Heart left ventricle (tissue), 16 donors: Measurements from ENCODE around the gene TRPM2. TPM values are rescaled to one million over a fixed set of nuclear protein-coding genes. Genes with fewer than 3 reads are reported as not detected.
"Not testable (repeated sequence)": the region's sequence is repeated elsewhere in the genome, so short reads cannot be mapped to it uniquely, and the experiment has no call there.

Experiments used
- ATAC-seq, 4 donors: fragments of 200-7000 bp; cut with Tn5 transposase; one replicate each; pipeline ENCODE4 v1.9.1; 2020 to 2022; ENCODE audit warnings: moderate library complexity in 4 of 4, mild to moderate bottlenecking in 3 of 4, moderate number of reproducible peaks in 1 of 4
- DNase-seq, 5 donors: peaks; one replicate each; pipeline ENCODE4 v3.0.0-alpha.2; 2020
- H3K27ac ChIP-seq, 12 donors: fragments of 200-600 bp; sonication (generic) in 4 of 12; one replicate each; pipeline versions ENCODE4 v1.5.0 to v1.8.0; 2016 to 2022; ENCODE audit warnings: mild to moderate bottlenecking in 2 of 12
- H3K27me3 ChIP-seq, 9 donors: fragments of 200-600 bp; sonication (generic) in 2 of 9; one replicate each; pipeline versions ENCODE4 v1.5.1 to v1.8.0; 2016 to 2022; ENCODE audit warnings: mild to moderate bottlenecking in 3 of 9
- H3K36me3 ChIP-seq, 9 donors: fragments of 200-600 bp; sonication (generic) in 2 of 9; one replicate each; pipeline versions ENCODE4 v1.5.0 to v1.8.0; 2018 to 2022; ENCODE audit warnings: mild to moderate bottlenecking in 2 of 9
- H3K4me1 ChIP-seq, 12 donors: fragments of 200-600 bp; sonication (generic) in 4 of 12; one replicate each; pipeline versions ENCODE4 v1.5.0 to v1.8.0; 2016 to 2022; ENCODE audit warnings: mild to moderate bottlenecking in 3 of 12
- H3K4me3 ChIP-seq, 12 donors: fragments of 200-600 bp; sonication (generic) in 4 of 12; one replicate each; pipeline versions ENCODE4 v1.5.0 to v1.8.0; 2017 to 2022; ENCODE audit warnings: mild to moderate bottlenecking in 9 of 12, moderate library complexity in 4 of 12
- H3K9me3 ChIP-seq, 12 donors: fragments of 200-600 bp; sonication (generic) in 4 of 12; one replicate each; pipeline versions ENCODE4 v1.5.0 to v1.8.0; 2016 to 2022; ENCODE audit warnings: mild to moderate bottlenecking in 1 of 12
- CTCF ChIP-seq, 12 donors: fragments of 200-600 bp; sonication (generic) in 4 of 12; IDR thresholded peaks; one replicate each; pipeline versions ENCODE4 v1.5.0 to v1.8.0; 2018 to 2022; ENCODE audit warnings: antibody characterized with exemption in 12 of 12, mild to moderate bottlenecking in 5 of 12
- POLR2A ChIP-seq, 2 donors: fragments of 450-650 bp; IDR thresholded peaks; one replicate each; pipeline ENCODE4 v1.6.1; 2017; ENCODE audit warnings: antibody characterized with exemption in 2 of 2, mild to moderate bottlenecking in 2 of 2, moderate library complexity in 2 of 2
- WGBS, 4 donors: extraction: QIAGEN DNeasy Blood & Tissue Kit in 2 of 4; methylation state at CpG; one replicate each; pipeline versions ENCODE4 v1.1.5 to v1.1.7; 2013 to 2018; 5-methylcytosine and 5-hydroxymethylcytosine counted together
- intact Hi-C, 10 donors: fragments of 100-400 bp; cut with DNase I; formaldehyde crosslinking; loops; one replicate each; pipeline versions ENCODE4 v1.11.1 to v1.14.2; 2022
- polyA plus RNA-seq, 2 donors: library from polyadenylated mRNA; stranded (reverse); fragments of 200-250 nt; gene quantifications; one replicate each; pipeline ENCODE4 v1.2.3, GENCODE V29; 2013
- total RNA-seq, 9 donors: library from RNA; depleted of rRNA in 2 of 9; stranded (reverse); fragments of >200 nt in 2 of 9; fragmentation: NEBNext Ultra II Directional in 3 of 9; extraction: Animal tissue kit (Norgen Biotek cat#: 25700) in 3 of 9; gene quantifications; one replicate each; pipeline versions ENCODE4 v1.1.0 to v1.2.4, GENCODE V29; 2016 to 2023
- donor health status: ischemic (EF 13 %, LVEDD 7.1; RV severe dilation, severe dysfunction).
- donor health status: healthy with polysubstance abuse.
- donor health status: DM: no; HTN: yes; CAD: no.
- donor health status: DM: no; HTN: no; CAD: no.
- donor health status: ischemic (EF 25% LVEDD 6.9; RV normal size, moderate dysfunction).
- donor health status: ischemic (EF 25% LVEDD 5.7; RV mildly dilated, moderate dysfunction).
- donor health status: healthy.
- donor health status: DM: yes; HTN: yes; CAD: no.
- donor health status: ischemic (EF 35%, LVEDD 5.7; RV mildly dilated, moderate dysfunction).
- donor health status: nonischemic (EF 11% LVEDD 7.7; RV severe dilation, severe dysfunction).
- donor health status: DM: yes; HTN: yes; CAD: no.
- donor health status: PGD.
- donor health status: ischemic (EF 29% LVEDD 5.4; RV normal size, mild dysfunction).
- donor health status: nonischemic (EF 23%, LVEDD 6.1; RV moderate dilation, normal function).

The TRPM2 gene
- total and polyA plus RNA-seq, 11 donors = 0.66 to 20.5 (median 1.2) TPM

- Histone ChIP-seq H3K27ac (no peak overlapping the region), H3K4me3 (no peak overlapping the region), H3K9me3 (peaks cover 0 to 22% (median 0%) of the 10 kb centered on the region in 12 donors), H3K4me1 (peaks cover 0 to 4% (median 0%) of the 10 kb centered on the region in 12 donors), H3K27me3 (peaks cover 0 to 27% (median 0%) of the 10 kb centered on the region in 9 donors), H3K36me3 (peaks cover 0 to 23% (median 0%) of the 10 kb centered on the region in 9 donors)
- no peak for ATAC-seq
- TF ChIP-seq CTCF (IDR thresholded peaks at IDR 0.05) = no peak
- TF ChIP-seq POLR2A (IDR thresholded peaks at IDR 0.05) = no peak
- 54 to 65% (median 60%) methylated on average over 5 of the region's 5 CpGs for WGBS, 4 donors
- intact Hi-C loops = no loop called here
- no peak for DNase-seq
Measured at GRCh38 chr21:44394733-44395132, 41.3 kb downstream of the TRPM2 start.

GRCh38 chr21:44395260-44395659 is 41.8 kb downstream of the TRPM2 start:
- Histone ChIP-seq H3K9me3 (peaks cover 0 to 17% (median 0%) of the 10 kb centered on the region in 12 donors), H3K4me1 (peaks cover 0 to 4% (median 0%) of the 10 kb centered on the region in 12 donors), H3K4me3 (no peak overlapping the region), H3K27me3 (peaks cover 0 to 27% (median 0%) of the 10 kb centered on the region in 9 donors), H3K36me3 (peaks cover 0 to 25% (median 0%) of the 10 kb centered on the region in 9 donors), H3K27ac (no peak overlapping the region)
- intact Hi-C loops = no loop called here
- 51 to 69% (median 65%) methylated on average over 11 of the region's 11 CpGs for WGBS, 4 donors
- no peak for ATAC-seq
- no peak for TF ChIP-seq CTCF (IDR thresholded peaks at IDR 0.05)
- no peak for DNase-seq

- peaks cover 0 to 14% (median 0%) of the 10 kb centered on the region in 12 donors for H3K9me3 ChIP-seq
- H3K36me3 ChIP-seq = peaks cover 0 to 28% (median 0%) of the 10 kb centered on the region in 9 donors
- 82 to 89% (median 86%) methylated on average over 6 of the region's 6 CpGs for WGBS, 4 donors
- ATAC-seq, H3K27ac ChIP-seq, H3K4me3 ChIP-seq, DNase-seq, intact Hi-C loops, H3K4me1 ChIP-seq: not testable (repeated sequence)
- peaks cover 0 to 24% (median 0%) of the 10 kb centered on the region in 9 donors for H3K27me3 ChIP-seq
Measured at GRCh38 chr21:44396803-44397202, 43.4 kb downstream of the TRPM2 start.

- no peak for DNase-seq
- Histone ChIP-seq H3K4me3 (no peak overlapping the region), H3K9me3 (peaks cover 0 to 14% (median 0%) of the 10 kb centered on the region in 12 donors), H3K27me3 (peaks cover 0 to 17% (median 0%) of the 10 kb centered on the region in 9 donors), H3K36me3 (peaks cover 0 to 35% (median 0%) of the 10 kb centered on the region in 9 donors), H3K27ac (no peak overlapping the region), H3K4me1 (no peaks in the 10 kb centered on the region)
- 71 to 86% (median 83%) methylated on average over 9 to 22 of the region's 22 CpGs for WGBS, 4 donors
- ATAC-seq = no peak
- no peak for TF ChIP-seq POLR2A (IDR thresholded peaks at IDR 0.05)
- TF ChIP-seq CTCF (IDR thresholded peaks at IDR 0.05) = no peak
- intact Hi-C loops = no loop called here
Measured at GRCh38 chr21:44397431-44398031, 44.1 kb downstream of the TRPM2 start.
